Measurements from ENCODE around the gene EEFSEC. TPM values are rescaled to one million over a fixed set of nuclear protein-coding genes. Genes with fewer than 3 reads are reported as not detected.

The EEFSEC gene
- total and polyA plus RNA-seq, 2 experiments from 2014 or later = 4.9 to 18.7 TPM

- no peaks in the 10 kb centered on the region for H3K79me2 ChIP-seq (ENCODE audit: insufficient read depth)
- no peaks in the 10 kb centered on the region for H4K20me1 ChIP-seq (ENCODE audit: insufficient read depth)
- H3K36me3 ChIP-seq (ENCODE audit: low read depth) = no peaks in the 10 kb centered on the region
- WGBS, 2 experiments (ENCODE audit: low coverage in 1 of 2, low lambda C conversion rate in 2 of 2, missing lambda C conversion rate in 2 of 2) = 88 to 91% methylated on average over 7 of the region's 7 CpGs
- no peak overlapping the region for H3K4me3 ChIP-seq
- 0 out of 2 replicates have a peak, but pooled peaks cover 6% of the 10 kb centered on the region for H3K4me1 ChIP-seq (ENCODE audit: insufficient read depth)
- H2AFZ ChIP-seq = no peak overlapping the region
- H3K27me3 ChIP-seq (replicated peaks; ENCODE audit: insufficient read depth) = no peaks in the 10 kb centered on the region
- in situ Hi-C loops (cut with MboI) = no loop called here
- no peak overlapping the region for H3K9ac ChIP-seq
- TF ChIP-seq EZH2 (IDR thresholded peaks at IDR 0.05; ENCODE audit: insufficient read depth, poor library complexity, severe bottlenecking) (no peak), EZH2phosphoT487 (IDR thresholded peaks at IDR 0.05; ENCODE audit: insufficient read depth, low read depth) (no peak)
- no peaks in the 10 kb centered on the region for H3F3A ChIP-seq (ENCODE audit: insufficient read depth)
- H3K9me2 ChIP-seq (ENCODE audit: insufficient read depth) = no peaks in the 10 kb centered on the region
- no peak for DNase-seq
- no peak overlapping the region for H3K4me2 ChIP-seq (ENCODE audit: unreplicated experiment)
- no peaks in the 10 kb centered on the region for H3K9me3 ChIP-seq (ENCODE audit: low read depth)
- no peak overlapping the region for H3K27ac ChIP-seq
These were observed 186.3 kb downstream of the EEFSEC start for GRCh38 chr3:128339491-128340012.

- Histone ChIP-seq H3K79me2 (ENCODE audit: insufficient read depth) (no peaks in the 10 kb centered on the region), H4K20me1 (ENCODE audit: insufficient read depth) (no peaks in the 10 kb centered on the region), H2AFZ (no peak overlapping the region), H3K27ac (no peak overlapping the region), H3F3A (ENCODE audit: insufficient read depth) (no peaks in the 10 kb centered on the region), H3K4me2 (ENCODE audit: unreplicated experiment) (no peak overlapping the region), H3K36me3 (ENCODE audit: low read depth) (no peaks in the 10 kb centered on the region), H3K9me3 (ENCODE audit: low read depth) (no peaks in the 10 kb centered on the region), H3K9me2 (ENCODE audit: insufficient read depth) (no peaks in the 10 kb centered on the region), H3K27me3 (replicated peaks; ENCODE audit: insufficient read depth) (no peaks in the 10 kb centered on the region), H3K4me1 (ENCODE audit: insufficient read depth) (0 out of 2 replicates have a peak, but pooled peaks cover 6% of the 10 kb centered on the region), H3K9ac (no peak overlapping the region), H3K4me3 (no peak overlapping the region)
- TF ChIP-seq EZH2 (IDR thresholded peaks at IDR 0.05; ENCODE audit: insufficient read depth, poor library complexity, severe bottlenecking) (no peak), EZH2phosphoT487 (IDR thresholded peaks at IDR 0.05; ENCODE audit: insufficient read depth, low read depth) (no peak)
- in situ Hi-C loops (cut with MboI) = no loop called here
- WGBS, 2 experiments (ENCODE audit: low coverage in 1 of 2, low lambda C conversion rate in 2 of 2, missing lambda C conversion rate in 2 of 2) = 83 to 94% methylated on average over 2 of the region's 2 CpGs
- no peak for DNase-seq
These were observed 187.1 kb downstream of the EEFSEC start for GRCh38 chr3:128340198-128340903.

- no peaks in the 10 kb centered on the region for H3K9me2 ChIP-seq (ENCODE audit: insufficient read depth)
- no peak overlapping the region for H3K9ac ChIP-seq
- no peaks in the 10 kb centered on the region for H4K20me1 ChIP-seq (ENCODE audit: insufficient read depth)
- no peak overlapping the region for H3K27ac ChIP-seq
- no peak for DNase-seq
- no peak overlapping the region for H3K4me2 ChIP-seq (ENCODE audit: unreplicated experiment)
- H3K27me3 ChIP-seq (replicated peaks; ENCODE audit: insufficient read depth) = no peaks in the 10 kb centered on the region
- WGBS, 2 experiments (ENCODE audit: low coverage in 1 of 2, low lambda C conversion rate in 2 of 2, missing lambda C conversion rate in 2 of 2) = 95 to 97% methylated on average over 13 of the region's 13 CpGs
- H3K4me1 ChIP-seq (ENCODE audit: insufficient read depth) = 0 out of 2 replicates have a peak, but pooled peaks cover 6% of the 10 kb centered on the region
- in situ Hi-C loops (cut with MboI) = no loop called here
- H2AFZ ChIP-seq = no peak overlapping the region
- H3F3A ChIP-seq (ENCODE audit: insufficient read depth) = no peaks in the 10 kb centered on the region
- no peaks in the 10 kb centered on the region for H3K9me3 ChIP-seq (ENCODE audit: low read depth)
- no peak overlapping the region for H3K4me3 ChIP-seq
- no peaks in the 10 kb centered on the region for H3K36me3 ChIP-seq (ENCODE audit: low read depth)
- no peaks in the 10 kb centered on the region for H3K79me2 ChIP-seq (ENCODE audit: insufficient read depth)
- TF ChIP-seq EZH2 (IDR thresholded peaks at IDR 0.05; ENCODE audit: insufficient read depth, poor library complexity, severe bottlenecking) = no peak
- no peak for TF ChIP-seq EZH2phosphoT487 (IDR thresholded peaks at IDR 0.05; ENCODE audit: insufficient read depth, low read depth)
These were observed 187.7 kb downstream of the EEFSEC start for GRCh38 chr3:128340904-128341555.

- no peak overlapping the region for H3K9ac ChIP-seq
- H3K27ac ChIP-seq = no peak overlapping the region
- no peaks in the 10 kb centered on the region for H3K9me3 ChIP-seq (ENCODE audit: low read depth)
- no peak overlapping the region for H3K4me2 ChIP-seq (ENCODE audit: unreplicated experiment)
- H3K4me1 ChIP-seq (ENCODE audit: insufficient read depth) = 0 out of 2 replicates have a peak, but pooled peaks cover 6% of the 10 kb centered on the region
- H3K27me3 ChIP-seq (replicated peaks; ENCODE audit: insufficient read depth) = no peaks in the 10 kb centered on the region
- no peaks in the 10 kb centered on the region for H3K79me2 ChIP-seq (ENCODE audit: insufficient read depth)
- TF ChIP-seq EZH2 (IDR thresholded peaks at IDR 0.05; ENCODE audit: insufficient read depth, poor library complexity, severe bottlenecking) = no peak
- TF ChIP-seq EZH2phosphoT487 (IDR thresholded peaks at IDR 0.05; ENCODE audit: insufficient read depth, low read depth) = no peak
- no peaks in the 10 kb centered on the region for H3K9me2 ChIP-seq (ENCODE audit: insufficient read depth)
- in situ Hi-C loops (cut with MboI) = no loop called here
- H4K20me1 ChIP-seq (ENCODE audit: insufficient read depth) = no peaks in the 10 kb centered on the region
- WGBS, 2 experiments (ENCODE audit: low coverage in 1 of 2, low lambda C conversion rate in 2 of 2, missing lambda C conversion rate in 2 of 2) = 91 to 96% methylated on average over 12 of the region's 12 CpGs
- H3K36me3 ChIP-seq (ENCODE audit: low read depth) = no peaks in the 10 kb centered on the region
- DNase-seq = no peak
- no peak overlapping the region for H3K4me3 ChIP-seq
- no peaks in the 10 kb centered on the region for H3F3A ChIP-seq (ENCODE audit: insufficient read depth)
- H2AFZ ChIP-seq = no peak overlapping the region
These were observed 188.5 kb downstream of the EEFSEC start for GRCh38 chr3:128341659-128342395.

Data from GM23248 (cell line).